Gastrocnemius medialis (tissue), 4 donors: ENCODE measurements around the gene ACR. TPM values are rescaled to one million over a fixed set of nuclear protein-coding genes. Genes with fewer than 3 reads are reported as not detected.
A peak's percentile ranks its signal among the peaks of the same experiment; 100 is the strongest.

Source experiments
- ATAC-seq, 2 donors: fragments of 150-250 bp; one replicate each; pipeline ENCODE4 v1.9.1; 2016
- DNase-seq, 2 donors: peaks; one replicate each; pipeline ENCODE4 v3.0.0-alpha.2; 2019
- H3K27ac ChIP-seq, 4 donors: fragments of 200-600 bp; sonication (generic); 1 replicate in 1 of 4; 2 replicates in 3 of 4; pipeline ENCODE4 v1.5.1; 2016 to 2018; ENCODE audit warnings: mild to moderate bottlenecking in 2 of 4, moderate library complexity in 1 of 4
- H3K27me3 ChIP-seq, 3 donors: fragments of 200-600 bp; sonication (generic) in 2 of 3; 1 replicate in 1 of 3; 2 replicates in 2 of 3; pipeline versions ENCODE4 v1.5.1 to v1.6.0; 2016 to 2019; ENCODE audit warnings: mild to moderate bottlenecking in 1 of 3, moderate library complexity in 1 of 3
- H3K36me3 ChIP-seq, 2 donors: fragments of 200-600 bp; sonication (generic) in 1 of 2; one replicate each; pipeline ENCODE4 v1.5.1; 2017 to 2018
- H3K4me1 ChIP-seq, 2 donors: fragments of 200-600 bp; sonication (generic) in 1 of 2; one replicate each; pipeline ENCODE4 v1.5.1; 2016 to 2017; ENCODE audit warnings: mild to moderate bottlenecking in 2 of 2
- H3K4me3 ChIP-seq, 4 donors: fragments of 200-600 bp; sonication (generic) in 3 of 4; 1 replicate in 1 of 4; 2 replicates in 3 of 4; pipeline ENCODE4 v1.5.1; 2016 to 2019; ENCODE audit warnings: mild to moderate bottlenecking in 2 of 4
- H3K9me3 ChIP-seq, 3 donors: fragments of 200-600 bp; sonication (generic) in 2 of 3; 1 replicate in 1 of 3; 2 replicates in 2 of 3; pipeline ENCODE4 v1.5.1; 2016 to 2019
- POLR2A ChIP-seq, 2 donors: fragments of 450-650 bp; IDR thresholded peaks; one replicate each; pipeline ENCODE4 v1.6.1; 2017; ENCODE audit warnings: antibody characterized with exemption in 2 of 2, mild to moderate bottlenecking in 2 of 2, moderate library complexity in 2 of 2
- in situ Hi-C, 4 donors: fragments of 200-750 bp; cut with MboI; loops; one replicate each; pipeline versions ENCODE4 v1.15.0 to v1.8.0; 2017; ENCODE audit warnings: low sequenced_read_pairs in 4 of 4
- intact Hi-C: fragments of 100-400 bp; cut with DNase I; formaldehyde crosslinking; loops from one replicate; pipeline ENCODE4 v1.15.1; 2023; ENCODE audit warnings: low total_unique reads
- total RNA-seq, 4 donors: library from RNA; depleted of rRNA; stranded (reverse); fragments of >200 nt; gene quantifications; one replicate each; pipeline versions ENCODE4 v1.1.0 to v1.2.3, GENCODE V29; 2016
- TF ChIP-seq, protein P1 (sequence below), 5 experiments: fragments of 450-650 bp in 3 of 5; fragments of 200-600 bp in 2 of 5; sonication (generic) in 2 of 5; IDR thresholded peaks in 4 of 5; conservative IDR thresholded peaks in 1 of 5; 1 replicate in 4 of 5; 2 replicates in 1 of 5; pipeline ENCODE4 v1.5.1; 2016 to 2019; ENCODE audit warnings: antibody characterized with exemption in 5 of 5, mild to moderate bottlenecking in 3 of 5, moderate library complexity in 3 of 5

Gene ACR
- total RNA-seq, 4 donors from 2014 or later, result not detected

DNA sequence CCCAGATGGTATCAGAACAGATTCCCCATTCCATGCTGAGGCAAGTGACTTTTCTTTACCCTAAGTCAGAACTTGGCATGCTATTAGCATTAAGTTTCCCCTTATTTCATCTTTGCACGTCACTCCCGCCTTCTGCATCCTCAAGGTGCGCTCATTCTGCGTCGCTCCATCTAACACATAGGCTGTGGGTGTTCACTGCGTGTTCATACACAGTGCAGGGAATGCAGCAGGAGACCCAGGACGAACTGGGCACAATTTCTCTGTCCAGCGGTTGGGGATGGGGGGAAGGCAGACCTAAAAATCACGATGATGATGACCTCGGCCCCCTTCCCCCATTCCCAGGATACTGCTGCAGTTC, 19.7 kb upstream of the ACR start:
- intact Hi-C loops (no loop called here), in situ Hi-C loops (no loop called here)
- DNase-seq (no peak), ATAC-seq (no peak)
- Histone ChIP-seq H3K27ac (peak overlapping the region in 1 of 4 donors; percentile 64), H3K4me3 (no peak overlapping the region), H3K36me3 (no peaks in the 10 kb centered on the region), H3K9me3 (no peaks in the 10 kb centered on the region), H3K4me1 (peaks cover 11 to 27% of the 10 kb centered on the region in 2 donors), H3K27me3 (peaks cover 0 to 13% (median 9%) of the 10 kb centered on the region in 3 donors)
- TF ChIP-seq POLR2A (IDR thresholded peaks at IDR 0.05), result no peak
- TF ChIP-seq, protein P1, sequence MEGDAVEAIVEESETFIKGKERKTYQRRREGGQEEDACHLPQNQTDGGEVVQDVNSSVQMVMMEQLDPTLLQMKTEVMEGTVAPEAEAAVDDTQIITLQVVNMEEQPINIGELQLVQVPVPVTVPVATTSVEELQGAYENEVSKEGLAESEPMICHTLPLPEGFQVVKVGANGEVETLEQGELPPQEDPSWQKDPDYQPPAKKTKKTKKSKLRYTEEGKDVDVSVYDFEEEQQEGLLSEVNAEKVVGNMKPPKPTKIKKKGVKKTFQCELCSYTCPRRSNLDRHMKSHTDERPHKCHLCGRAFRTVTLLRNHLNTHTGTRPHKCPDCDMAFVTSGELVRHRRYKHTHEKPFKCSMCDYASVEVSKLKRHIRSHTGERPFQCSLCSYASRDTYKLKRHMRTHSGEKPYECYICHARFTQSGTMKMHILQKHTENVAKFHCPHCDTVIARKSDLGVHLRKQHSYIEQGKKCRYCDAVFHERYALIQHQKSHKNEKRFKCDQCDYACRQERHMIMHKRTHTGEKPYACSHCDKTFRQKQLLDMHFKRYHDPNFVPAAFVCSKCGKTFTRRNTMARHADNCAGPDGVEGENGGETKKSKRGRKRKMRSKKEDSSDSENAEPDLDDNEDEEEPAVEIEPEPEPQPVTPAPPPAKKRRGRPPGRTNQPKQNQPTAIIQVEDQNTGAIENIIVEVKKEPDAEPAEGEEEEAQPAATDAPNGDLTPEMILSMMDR (IDR thresholded peaks at IDR 0.05 in 4 of 5, conservative IDR thresholded peaks at IDR 0.05 in 1 of 5), result no peak

DNA sequence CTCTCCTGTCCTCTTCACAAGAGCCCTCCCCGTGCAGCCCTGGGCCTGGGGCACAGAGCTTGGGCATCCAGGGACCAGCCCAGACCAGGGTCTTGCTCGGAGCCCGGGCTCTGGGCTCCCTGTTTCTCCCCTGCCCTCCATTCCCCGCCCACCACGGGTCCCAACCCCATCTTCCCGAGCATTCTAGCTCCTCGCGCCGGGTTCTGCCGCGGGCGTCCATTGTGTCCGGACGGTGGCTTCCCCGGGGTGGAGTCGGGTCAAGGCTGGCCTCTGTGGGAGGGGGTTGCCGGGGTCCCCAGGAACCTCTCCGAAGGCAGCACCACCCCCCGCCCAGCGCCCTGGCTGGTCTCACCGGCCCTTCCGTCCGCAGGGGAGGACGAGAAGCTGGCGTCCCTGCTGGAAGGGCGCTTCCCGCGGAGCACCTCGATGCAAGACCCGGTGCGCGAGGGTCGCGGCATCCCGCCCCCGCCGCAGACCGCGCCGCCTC, 18.1 kb upstream of the ACR start:
- H3K9me3 ChIP-seq, result no peaks in the 10 kb centered on the region
- in situ Hi-C loops (no loop called here), intact Hi-C loops (no loop called here)
- DNase-seq (no peak), ATAC-seq (no peak)
- H3K4me3 ChIP-seq, result no peak overlapping the region
- no peak for TF ChIP-seq POLR2A (IDR thresholded peaks at IDR 0.05)
- TF ChIP-seq, protein P1 (IDR thresholded peaks at IDR 0.05 in 4 of 5, conservative IDR thresholded peaks at IDR 0.05 in 1 of 5), result no peak
- H3K27ac ChIP-seq, result no peak overlapping the region
- no peaks in the 10 kb centered on the region for H3K36me3 ChIP-seq
- peaks cover 11 to 27% of the 10 kb centered on the region in 2 donors for H3K4me1 ChIP-seq
- peaks cover 0 to 13% (median 9%) of the 10 kb centered on the region in 3 donors for H3K27me3 ChIP-seq

DNA sequence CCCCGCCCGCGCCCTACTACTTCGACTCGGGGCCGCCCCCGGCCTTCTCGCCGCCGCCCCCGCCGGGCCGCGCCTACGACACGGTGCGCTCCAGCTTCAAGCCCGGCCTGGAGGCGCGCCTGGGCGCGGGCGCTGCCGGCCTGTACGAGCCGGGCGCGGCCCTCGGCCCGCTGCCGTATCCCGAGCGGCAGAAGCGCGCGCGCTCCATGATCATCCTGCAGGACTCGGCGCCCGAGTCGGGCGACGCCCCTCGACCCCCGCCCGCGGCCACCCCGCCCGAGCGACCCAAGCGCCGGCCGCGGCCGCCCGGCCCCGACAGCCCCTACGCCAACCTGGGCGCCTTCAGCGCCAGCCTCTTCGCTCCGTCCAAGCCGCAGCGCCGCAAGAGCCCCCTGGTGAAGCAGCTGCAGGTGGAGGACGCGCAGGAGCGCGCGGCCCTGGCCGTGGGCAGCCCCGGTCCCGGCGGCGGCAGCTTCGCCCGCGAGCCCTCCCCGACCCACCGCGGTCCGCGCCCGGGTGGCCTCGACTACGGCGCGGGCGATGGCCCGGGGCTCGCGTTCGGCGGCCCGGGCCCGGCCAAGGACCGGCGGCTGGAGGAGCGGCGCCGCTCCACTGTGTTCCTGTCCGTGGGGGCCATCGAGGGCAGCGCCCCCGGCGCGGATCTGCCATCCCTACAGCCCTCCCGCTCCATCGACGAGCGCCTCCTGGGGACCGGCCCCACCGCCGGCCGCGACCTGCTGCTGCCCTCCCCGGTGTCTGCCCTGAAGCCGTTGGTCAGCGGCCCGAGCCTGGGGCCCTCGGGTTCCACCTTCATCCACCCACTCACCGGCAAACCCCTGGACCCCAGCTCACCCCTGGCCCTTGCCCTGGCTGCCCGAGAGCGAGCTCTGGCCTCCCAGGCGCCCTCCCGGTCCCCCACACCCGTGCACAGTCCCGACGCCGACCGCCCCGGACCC, 17.4 kb upstream of the ACR start:
- ATAC-seq, result no peak
- in situ Hi-C loops (no loop called here), intact Hi-C loops (no loop called here)
- no peak for DNase-seq
- Histone ChIP-seq H3K4me1 (peaks cover 11 to 27% of the 10 kb centered on the region in 2 donors), H3K27me3 (peaks cover 0 to 13% (median 9%) of the 10 kb centered on the region in 3 donors), H3K4me3 (peak overlapping the region in 1 of 4 donors; percentile 22), H3K36me3 (no peaks in the 10 kb centered on the region), H3K27ac (peak overlapping the region in 1 of 4 donors; percentile 50), H3K9me3 (no peaks in the 10 kb centered on the region)
- TF ChIP-seq, protein P1 (IDR thresholded peaks at IDR 0.05 in 4 of 5, conservative IDR thresholded peaks at IDR 0.05 in 1 of 5), result no peak
- TF ChIP-seq POLR2A (IDR thresholded peaks at IDR 0.05), result no peak

DNA sequence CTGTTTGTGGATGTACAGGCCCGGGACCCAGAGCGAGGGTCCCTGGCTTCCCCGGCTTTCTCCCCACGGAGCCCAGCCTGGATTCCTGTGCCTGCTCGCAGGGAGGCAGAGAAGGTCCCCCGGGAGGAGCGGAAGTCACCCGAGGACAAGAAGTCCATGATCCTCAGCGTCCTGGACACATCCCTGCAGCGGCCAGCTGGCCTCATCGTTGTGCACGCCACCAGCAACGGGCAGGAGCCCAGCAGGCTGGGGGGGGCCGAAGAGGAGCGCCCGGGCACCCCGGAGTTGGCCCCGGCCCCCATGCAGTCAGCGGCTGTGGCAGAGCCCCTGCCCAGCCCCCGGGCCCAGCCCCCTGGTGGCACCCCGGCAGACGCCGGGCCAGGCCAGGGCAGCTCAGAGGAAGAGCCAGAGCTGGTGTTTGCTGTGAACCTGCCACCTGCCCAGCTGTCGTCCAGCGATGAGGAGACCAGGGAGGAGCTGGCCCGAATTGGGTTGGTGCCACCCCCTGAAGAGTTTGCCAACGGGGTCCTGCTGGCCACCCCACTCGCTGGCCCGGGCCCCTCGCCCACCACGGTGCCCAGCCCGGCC, 16.7 kb upstream of the ACR start:
- Histone ChIP-seq H3K27ac (peak overlapping the region in 1 of 4 donors; percentile 50), H3K27me3 (peaks cover 0 to 13% (median 9%) of the 10 kb centered on the region in 3 donors), H3K4me3 (peak overlapping the region in 1 of 4 donors; percentile 22), H3K4me1 (peaks cover 11 to 27% of the 10 kb centered on the region in 2 donors), H3K36me3 (no peaks in the 10 kb centered on the region), H3K9me3 (no peaks in the 10 kb centered on the region)
- intact Hi-C loops, result no loop called here
- TF ChIP-seq, protein P1 (IDR thresholded peaks at IDR 0.05 in 4 of 5, conservative IDR thresholded peaks at IDR 0.05 in 1 of 5), result no peak
- no peak for TF ChIP-seq POLR2A (IDR thresholded peaks at IDR 0.05)
- in situ Hi-C loops, result no loop called here
- ATAC-seq, result peak in 1 of 2 donors; percentile 22
- DNase-seq, result no peak
